Nephron progenitor cell (in vitro differentiated cells): ENCODE data around the gene MYLK.

Source experiments
- DNase-seq: peaks from one replicate; pipeline ENCODE4 v3.0.0; 2021
- H3K27ac Mint-ChIP-seq: 2 replicates; pipeline ENCODE4 v1.8.0; 2021; ENCODE audit warnings: mild to moderate bottlenecking, moderate library complexity, mixed read lengths
- H3K27me3 Mint-ChIP-seq: 2 replicates; pipeline ENCODE4 v1.8.0; 2021; ENCODE audit warnings: mild to moderate bottlenecking, low read depth, mixed read lengths; ENCODE audit not compliant: poor library complexity
- H3K36me3 Mint-ChIP-seq: 2 replicates; pipeline ENCODE4 v1.8.0; 2021; ENCODE audit warnings: low read depth, mixed read lengths
- H3K4me1 Mint-ChIP-seq: 2 replicates; pipeline ENCODE4 v1.8.0; 2021; ENCODE audit warnings: mixed read lengths
- H3K4me3 Mint-ChIP-seq: 2 replicates; pipeline ENCODE4 v1.8.0; 2021; ENCODE audit warnings: mild to moderate bottlenecking, moderate library complexity, mixed read lengths
- H3K9me3 Mint-ChIP-seq: 2 replicates; pipeline ENCODE4 v1.8.0; 2021; ENCODE audit warnings: mild to moderate bottlenecking, moderate library complexity, mixed read lengths
- CTCF ChIP-seq: fragments of 200-600 bp; sonication (generic); IDR thresholded peaks from 2 replicates; pipeline ENCODE4 v1.5.0; 2021; ENCODE audit warnings: antibody characterized with exemption

MYLK gene

GRCh38 chr3:123685780-123686179, 198.4 kb downstream of the MYLK start:
- H3K27me3 Mint-ChIP-seq = peaks cover 3% of the 10 kb centered on the region
- no peaks in the 10 kb centered on the region for H3K9me3 Mint-ChIP-seq
- H3K4me3 Mint-ChIP-seq = no peak overlapping the region
- no peak for DNase-seq
- no peaks in the 10 kb centered on the region for H3K36me3 Mint-ChIP-seq
- TF ChIP-seq CTCF = no peak
- H3K4me1 Mint-ChIP-seq = peaks cover 63% of the 10 kb centered on the region
- no peak overlapping the region for H3K27ac Mint-ChIP-seq

- H3K4me3 Mint-ChIP-seq = no peak overlapping the region
- TF ChIP-seq CTCF = no peak
- H3K4me1 Mint-ChIP-seq = peaks cover 63% of the 10 kb centered on the region
- H3K27me3 Mint-ChIP-seq = peaks cover 6% of the 10 kb centered on the region
- peak overlapping the region; percentile 47 for H3K27ac Mint-ChIP-seq
- H3K9me3 Mint-ChIP-seq = no peaks in the 10 kb centered on the region
- no peaks in the 10 kb centered on the region for H3K36me3 Mint-ChIP-seq
- no peak for DNase-seq
Observed at GRCh38 chr3:123684636-123685035, 199.5 kb downstream of the MYLK start.

GRCh38 chr3:123684209-123684608, 199.9 kb downstream of the MYLK start:
- no peak for TF ChIP-seq CTCF
- H3K9me3 Mint-ChIP-seq = no peaks in the 10 kb centered on the region
- H3K27ac Mint-ChIP-seq = peak overlapping the region; percentile 47
- DNase-seq = no peak
- no peak overlapping the region for H3K4me3 Mint-ChIP-seq
- H3K36me3 Mint-ChIP-seq = no peaks in the 10 kb centered on the region
- peaks cover 66% of the 10 kb centered on the region for H3K4me1 Mint-ChIP-seq
- peaks cover 10% of the 10 kb centered on the region for H3K27me3 Mint-ChIP-seq

GRCh38 chr3:123683505-123684154, 200.5 kb downstream of the MYLK start:
- H3K27ac Mint-ChIP-seq = peak overlapping the region; percentile 42

GRCh38 chr3:123682781-123683504, 201.2 kb downstream of the MYLK start:
- Mint-ChIP-seq H3K4me1 (peaks cover 64% of the 10 kb centered on the region), H3K27ac (peak overlapping the region; percentile 51), H3K27me3 (peaks cover 10% of the 10 kb centered on the region), H3K4me3 (no peak overlapping the region), H3K36me3 (no peaks in the 10 kb centered on the region), H3K9me3 (no peaks in the 10 kb centered on the region)
- no peak for TF ChIP-seq CTCF
- DNase-seq = no peak

More at GRCh38 chr3:123683505-123684154, 200.5 kb downstream of the MYLK start:
- DNase-seq = no peak
- H3K9me3 Mint-ChIP-seq = no peaks in the 10 kb centered on the region
- peaks cover 67% of the 10 kb centered on the region for H3K4me1 Mint-ChIP-seq
- no peak overlapping the region for H3K4me3 Mint-ChIP-seq
- H3K27me3 Mint-ChIP-seq = peaks cover 10% of the 10 kb centered on the region
- H3K36me3 Mint-ChIP-seq = no peaks in the 10 kb centered on the region
- no peak for TF ChIP-seq CTCF
